Smooth muscle cell of the brain vasculature (primary cell): ENCODE data around the gene DTNB.

Experiments used
- DNase-seq: peaks from one replicate; pipeline ENCODE4 v3.0.0-alpha.2; 2012; ENCODE audit warnings: low read depth, low spot score

DTNB gene

DNA sequence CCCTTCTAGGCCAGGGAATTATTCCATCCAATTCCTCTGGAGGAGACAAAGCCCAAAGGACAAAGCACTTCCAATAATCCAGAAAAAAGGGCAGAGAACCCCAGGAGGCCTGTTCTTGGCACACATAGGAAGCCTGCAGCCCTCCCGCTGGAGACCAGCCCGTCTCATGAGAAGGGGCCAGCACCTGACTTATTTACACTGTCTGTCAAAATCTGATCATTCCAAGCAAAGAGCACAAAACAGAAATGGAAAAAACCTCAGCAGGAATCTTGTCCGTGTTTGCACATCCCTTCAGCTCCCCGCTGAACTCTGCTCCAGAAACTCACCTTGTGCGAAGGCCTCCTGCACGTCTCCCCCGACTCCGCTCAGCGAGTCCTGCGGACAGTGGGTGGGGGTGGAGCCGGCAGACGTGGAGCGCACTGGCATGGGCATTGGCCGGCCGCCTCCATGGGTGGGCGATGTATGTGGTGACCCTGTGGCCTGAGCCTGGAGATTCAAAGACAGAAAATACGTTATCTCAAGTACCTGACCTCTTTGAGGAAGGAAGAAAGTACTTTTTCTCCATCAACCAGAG is 285.4 kb downstream of the DTNB start:
- no peak for DNase-seq

GRCh38 chr2:25386971-25387875 is 286.2 kb downstream of the DTNB start:
- DNase-seq = no peak

- DNase-seq = no peak
Observed at GRCh38 chr2:25385910-25386309, 287.5 kb downstream of the DTNB start.

DNA sequence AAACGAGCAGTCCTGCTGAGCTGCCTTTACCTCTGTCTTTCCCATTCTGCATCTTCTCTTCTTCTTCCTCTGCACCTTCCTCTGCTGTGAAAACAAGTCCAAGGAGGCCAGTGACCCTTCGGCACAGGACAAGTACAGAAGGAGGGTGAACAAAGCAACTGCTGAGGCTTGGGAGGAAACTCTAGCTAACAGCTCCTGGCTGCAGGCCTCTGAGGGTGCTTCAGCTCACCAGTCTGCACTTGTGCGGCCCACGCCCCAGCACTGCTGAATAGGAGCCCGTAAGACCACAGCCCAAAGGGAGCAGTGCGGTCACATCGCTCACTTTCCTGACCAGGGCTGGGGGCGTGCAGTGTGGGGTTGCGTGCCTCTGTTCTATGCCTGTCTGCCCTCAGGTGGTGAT is 289.6 kb downstream of the DTNB start:
- DNase-seq = no peak

DNA sequence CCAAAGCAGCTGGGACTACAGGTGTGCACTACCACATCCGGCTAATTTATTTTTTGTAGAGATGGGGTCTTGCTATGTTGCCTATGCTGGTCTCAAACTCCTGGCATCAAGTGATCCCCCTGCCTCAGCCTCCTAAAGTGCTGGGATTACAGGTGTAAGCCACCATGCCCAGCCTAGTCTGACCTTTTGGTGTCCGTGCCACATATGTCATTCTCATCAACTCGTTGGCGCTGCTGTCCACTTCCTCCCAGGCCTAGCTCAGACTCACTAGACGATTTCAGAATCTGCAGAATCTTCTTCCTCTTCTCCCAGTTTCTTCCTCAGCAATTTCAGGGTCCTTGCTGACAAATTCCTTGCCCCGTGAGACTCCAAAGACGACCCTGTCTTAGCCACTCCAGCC is 291.9 kb downstream of the DTNB start:
- DNase-seq = no peak

- no peak for DNase-seq
Observed at GRCh38 chr2:25380586-25381375, 292.6 kb downstream of the DTNB start.

GRCh38 chr2:25380023-25380422 is 293.4 kb downstream of the DTNB start:
- no peak for DNase-seq

DNA sequence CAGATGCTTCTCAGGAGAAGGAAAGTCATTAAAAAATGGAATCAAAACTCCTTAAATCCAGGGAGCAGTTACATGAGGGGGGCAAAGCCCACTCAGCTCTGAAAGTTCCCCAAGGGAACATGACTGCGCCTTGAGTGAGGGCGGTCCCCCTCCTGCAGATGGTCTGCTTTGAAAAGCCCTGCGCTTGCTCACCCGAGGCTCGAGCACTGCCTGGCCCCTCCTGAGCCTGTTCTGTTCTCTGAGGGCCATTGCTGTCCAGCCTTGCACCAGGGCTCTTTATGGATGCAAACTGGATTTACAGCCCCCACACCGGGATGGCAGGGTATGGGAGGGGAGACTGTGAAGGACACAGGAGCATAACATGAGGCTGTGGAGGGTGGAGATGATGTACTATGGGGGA is 293.8 kb downstream of the DTNB start:
- no peak for DNase-seq

DNA sequence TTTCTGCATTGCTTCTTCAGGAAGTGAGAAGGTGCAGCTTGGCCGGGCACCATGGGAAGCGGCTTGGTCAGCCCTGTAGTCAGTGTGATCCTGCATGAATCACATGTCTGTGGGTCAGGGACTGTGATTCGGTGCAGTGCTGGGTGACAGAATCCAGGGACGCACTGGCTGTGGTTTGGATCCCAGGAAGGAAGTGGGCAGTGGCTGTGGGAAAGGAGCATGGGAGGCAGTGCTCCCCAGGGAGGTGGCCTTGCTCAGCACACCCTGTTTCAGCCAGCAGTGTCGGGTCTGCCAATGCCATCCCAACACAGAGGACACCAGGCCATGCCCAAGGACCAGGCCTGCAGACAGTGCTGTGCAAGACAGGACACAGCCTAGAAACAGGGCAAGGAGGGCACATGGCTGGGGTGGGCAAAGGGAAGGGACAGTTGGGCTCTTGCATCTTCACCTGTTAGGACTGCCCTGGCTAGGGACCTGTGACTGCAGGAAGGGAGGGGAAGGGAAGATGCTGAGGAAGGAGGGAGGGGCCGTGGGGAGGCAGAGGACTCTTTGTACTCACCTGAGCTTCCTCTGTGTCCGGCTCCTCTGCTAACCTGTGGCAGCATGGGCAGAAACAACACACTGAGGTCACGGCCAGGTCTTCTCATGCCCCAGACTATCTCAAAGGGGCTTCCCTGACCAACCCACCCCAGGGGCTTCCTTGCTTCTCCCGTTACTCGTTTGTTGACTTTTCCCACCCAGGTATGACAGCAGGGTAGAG is 294.5 kb downstream of the DTNB start:
- no peak for DNase-seq

DNA sequence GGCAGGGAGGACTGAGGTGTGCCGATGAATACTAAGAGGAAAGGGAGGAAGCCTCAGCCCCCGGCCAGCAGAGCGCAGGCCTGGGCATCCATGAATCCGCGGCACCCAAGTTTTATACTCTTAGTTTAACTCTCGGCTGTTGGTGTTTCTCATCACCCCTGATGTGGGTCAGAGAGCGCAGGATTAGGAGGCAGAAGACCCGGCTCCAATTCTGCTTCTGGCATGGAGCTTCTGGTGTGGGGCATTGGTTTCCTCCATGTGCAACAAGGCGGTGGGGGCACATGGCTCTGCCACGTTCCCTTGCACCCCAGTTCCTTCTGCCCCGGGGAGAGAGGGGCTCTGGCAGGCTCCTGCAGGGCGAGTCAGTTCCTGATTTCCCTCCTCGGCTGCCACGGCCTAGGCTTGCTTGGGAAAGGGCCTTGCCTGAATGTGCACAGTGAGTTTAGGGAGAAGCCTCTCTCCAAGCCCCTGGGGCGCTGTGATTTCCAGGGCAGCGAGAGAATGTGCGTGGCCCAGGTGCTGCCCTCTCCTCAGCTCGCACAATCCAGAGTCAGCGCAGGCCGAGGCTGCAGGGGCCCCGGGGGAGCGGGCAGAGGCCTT is 295.5 kb downstream of the DTNB start:
- DNase-seq = no peak

- DNase-seq = peak; percentile 58
Observed at GRCh38 chr2:25376750-25377621, 296.4 kb downstream of the DTNB start.

DNA sequence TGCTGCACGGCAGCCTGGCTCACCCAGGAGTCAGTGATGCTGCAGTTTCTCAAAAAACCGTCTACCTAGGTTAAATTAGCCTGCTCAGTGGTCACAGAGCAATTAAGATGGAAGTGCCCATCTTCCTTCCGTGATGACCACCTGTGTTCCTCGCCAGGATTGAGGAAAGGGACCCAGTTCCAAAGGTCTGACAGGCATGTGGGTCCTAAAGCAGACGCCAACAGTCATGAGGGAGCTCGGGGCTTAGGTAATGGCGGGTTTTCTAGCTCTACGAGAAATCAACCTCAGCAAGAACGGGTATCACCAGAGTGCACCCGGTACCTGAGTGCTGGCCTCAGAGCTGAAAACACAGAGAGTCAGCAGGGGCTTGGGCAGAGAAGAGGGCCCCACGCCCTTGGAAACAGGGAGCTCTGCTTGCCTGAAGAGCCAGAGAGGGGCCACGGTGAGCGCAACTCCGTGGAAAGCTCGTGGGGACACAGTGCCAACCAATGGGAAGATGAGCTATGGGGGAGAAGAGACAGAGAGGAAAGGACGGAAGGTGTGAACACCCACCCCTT is 297.3 kb downstream of the DTNB start:
- DNase-seq = no peak

- DNase-seq = no peak
Observed at GRCh38 chr2:25375371-25375988, 297.9 kb downstream of the DTNB start.

DNA sequence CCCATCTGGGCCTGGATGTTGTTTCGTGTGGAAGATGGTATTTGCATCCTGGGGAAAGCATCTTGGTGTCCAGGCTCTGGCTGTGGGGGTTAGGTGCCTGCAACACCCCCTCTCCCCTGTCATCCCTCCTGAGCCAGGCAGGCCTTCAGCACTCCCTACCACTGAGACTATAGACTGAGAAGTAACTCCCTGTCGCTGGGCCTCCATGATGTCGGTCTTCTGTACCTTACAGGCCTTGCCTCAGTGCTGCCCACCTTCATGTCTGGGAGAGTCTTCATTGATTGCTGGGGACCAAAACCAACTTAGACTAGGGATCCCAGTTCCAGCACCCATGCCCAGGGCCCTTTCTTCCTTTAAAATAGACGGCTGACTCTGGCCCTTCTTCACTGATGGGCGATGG is 298.6 kb downstream of the DTNB start:
- DNase-seq = no peak

DNA sequence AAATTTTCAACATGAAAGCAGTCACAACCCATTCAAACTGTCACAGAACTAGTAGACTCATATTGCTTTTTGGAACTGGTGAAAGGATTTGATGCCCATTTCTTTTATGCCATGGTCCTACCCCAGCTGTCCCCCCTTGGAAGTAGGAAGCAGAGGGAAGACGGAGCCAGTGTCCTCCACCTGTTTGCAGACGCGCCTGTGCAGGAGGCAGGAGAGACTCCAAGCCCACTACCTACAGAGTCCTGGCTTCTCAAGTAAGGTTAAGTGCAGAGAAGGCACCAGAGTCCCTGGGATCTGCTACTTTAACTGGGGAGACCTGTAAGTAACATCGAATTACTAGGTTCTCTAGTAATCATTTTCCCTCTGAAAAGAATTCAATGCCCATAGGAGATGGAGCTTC is 299.0 kb downstream of the DTNB start:
- no peak for DNase-seq

GRCh38 chr2:25373269-25373981 is 300.0 kb downstream of the DTNB start:
- no peak for DNase-seq

- DNase-seq = no peak
Observed at GRCh38 chr2:25372405-25373268, 300.7 kb downstream of the DTNB start.
